ENCODE data around the gene DPP10. TPM values are rescaled to one million over a fixed set of nuclear protein-coding genes. Genes with fewer than 3 reads are reported as not detected.
"Not testable (repeated sequence)": the region's sequence is repeated elsewhere in the genome, so short reads cannot be mapped to it uniquely, and the experiment has no call there.

DPP10 gene
- total RNA-seq, 1 experiment from 2014 or later = not detected

DNA sequence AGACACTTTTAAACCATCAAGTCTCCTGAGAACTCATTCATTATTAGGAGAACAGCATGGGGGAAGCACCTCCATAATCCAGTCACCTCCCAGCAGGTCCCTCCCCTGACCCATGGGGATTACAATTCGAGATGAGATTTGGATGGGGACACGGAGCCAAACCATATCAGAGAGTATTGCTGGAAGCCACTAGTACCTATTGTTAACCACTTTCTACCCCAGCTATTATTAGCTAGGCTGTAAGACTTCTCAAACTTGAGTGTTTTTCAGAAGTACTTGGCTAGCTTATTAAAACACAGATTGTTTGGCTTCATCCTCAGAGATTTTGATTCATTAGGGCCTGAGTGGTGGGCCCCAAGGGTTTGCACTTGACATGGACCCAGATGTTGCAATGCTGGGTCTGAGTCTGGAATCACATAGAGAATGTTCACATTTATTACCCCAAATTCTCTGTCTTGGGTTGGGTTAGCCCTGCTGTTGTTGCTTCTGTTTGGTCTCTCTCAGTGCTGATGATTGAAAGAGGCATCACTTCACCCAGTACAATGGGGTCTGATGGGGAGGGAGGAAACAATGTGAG, 506.9 kb downstream of the DPP10 start:
- Histone ChIP-seq H3K36me3 (no peaks in the 10 kb centered on the region), H3K4me3 (no peak overlapping the region), H3K27me3 (replicated peaks) (no peaks in the 10 kb centered on the region), H3K27ac (no peak overlapping the region), H3K9me3 (replicated peaks) (no peaks in the 10 kb centered on the region), H3K4me1 (replicated peaks) (no peaks in the 10 kb centered on the region)
- DNase-seq (ENCODE audit: low read depth in 1 of 2, low spot score in 2 of 2) = no peak

DNA sequence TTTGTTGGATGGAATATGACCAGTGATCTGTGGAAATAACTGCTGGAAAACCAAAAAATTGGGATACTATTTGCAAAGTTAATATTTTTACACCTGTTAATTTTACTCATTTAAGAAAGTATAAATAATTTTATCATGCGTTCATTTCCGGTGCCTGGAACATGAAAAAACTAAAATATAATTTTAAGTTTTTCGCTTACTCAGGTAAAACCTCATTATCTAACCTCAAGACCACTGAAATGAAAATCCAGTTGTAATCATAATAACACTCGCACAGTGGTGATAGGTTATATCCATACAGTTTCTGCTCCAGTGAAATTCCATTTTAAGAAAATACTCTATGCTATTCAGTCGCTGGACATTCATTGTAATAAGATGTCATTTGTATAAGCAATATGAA, 517.9 kb downstream of the DPP10 start:
- no peaks in the 10 kb centered on the region for H3K9me3 ChIP-seq (replicated peaks)
- H3K27me3 ChIP-seq (replicated peaks) = no peaks in the 10 kb centered on the region
- no peak overlapping the region for H3K4me3 ChIP-seq
- no peak for DNase-seq (ENCODE audit: low read depth in 1 of 2, low spot score in 2 of 2)
- no peaks in the 10 kb centered on the region for H3K4me1 ChIP-seq (replicated peaks)
- no peak overlapping the region for H3K27ac ChIP-seq
- H3K36me3 ChIP-seq = no peaks in the 10 kb centered on the region

DNA sequence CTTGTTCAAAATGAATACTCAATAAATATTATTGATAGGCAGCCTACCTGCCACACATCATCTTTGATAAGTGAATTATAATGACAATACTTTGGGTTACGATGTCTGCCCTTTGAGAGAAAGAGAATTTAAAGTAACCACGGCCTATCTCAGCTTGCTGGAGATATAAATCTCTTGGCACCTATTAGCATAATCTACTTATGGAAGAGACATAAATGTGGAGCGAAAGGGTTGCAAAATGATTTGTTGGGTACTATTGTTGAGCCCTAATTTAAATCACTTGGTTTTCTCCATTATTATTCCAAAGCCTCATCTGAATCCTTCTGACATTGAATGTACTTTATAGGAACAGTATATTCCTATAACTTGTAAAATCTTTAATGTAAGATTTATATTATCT, 520.1 kb downstream of the DPP10 start:
- DNase-seq (ENCODE audit: low read depth in 1 of 2, low spot score in 2 of 2) = no peak

DNA sequence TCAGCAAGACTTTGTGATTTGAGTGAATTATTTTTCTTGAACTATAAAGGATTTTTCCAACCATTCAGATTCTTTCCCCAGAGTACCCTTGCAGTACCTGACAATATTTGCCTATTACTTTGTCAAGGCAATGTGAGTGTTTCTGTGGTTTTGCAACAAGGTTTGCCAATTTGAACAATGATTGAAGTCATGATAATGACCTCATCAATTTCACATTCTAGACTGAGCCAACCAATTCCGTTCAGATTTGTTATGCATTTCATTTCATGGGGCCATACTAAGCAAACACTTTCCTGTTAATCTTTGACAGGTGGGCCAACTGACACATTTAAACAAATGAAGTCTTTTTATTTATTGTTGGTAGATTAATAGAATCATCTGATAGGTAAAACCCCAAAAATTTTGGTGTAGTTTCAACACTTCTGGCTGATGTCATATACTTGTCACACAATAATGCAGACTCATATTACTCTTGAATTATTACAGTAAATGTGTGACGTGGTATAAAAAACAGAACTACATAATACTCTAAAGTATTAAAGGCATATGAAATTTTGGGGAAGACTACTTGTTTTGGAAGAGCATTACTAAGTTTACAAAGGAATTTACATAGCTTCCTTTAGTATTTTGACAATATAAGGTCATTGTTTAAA, 526.4 kb downstream of the DPP10 start:
- no peak overlapping the region for H3K27ac ChIP-seq
- H3K4me3 ChIP-seq = no peak overlapping the region
- H3K27me3 ChIP-seq (replicated peaks) = no peaks in the 10 kb centered on the region
- no peak for DNase-seq (ENCODE audit: low read depth in 1 of 2, low spot score in 2 of 2)
- H3K4me1 ChIP-seq (replicated peaks) = no peaks in the 10 kb centered on the region
- H3K9me3 ChIP-seq (replicated peaks) = no peaks in the 10 kb centered on the region
- no peaks in the 10 kb centered on the region for H3K36me3 ChIP-seq

More for the DNA sequence above, 520.1 kb downstream of the DPP10 start:
- Histone ChIP-seq H3K4me3 (no peak overlapping the region), H3K27me3 (replicated peaks) (no peaks in the 10 kb centered on the region), H3K4me1 (replicated peaks) (no peaks in the 10 kb centered on the region), H3K9me3 (replicated peaks) (no peaks in the 10 kb centered on the region), H3K27ac (no peak overlapping the region), H3K36me3 (no peaks in the 10 kb centered on the region)

DNA sequence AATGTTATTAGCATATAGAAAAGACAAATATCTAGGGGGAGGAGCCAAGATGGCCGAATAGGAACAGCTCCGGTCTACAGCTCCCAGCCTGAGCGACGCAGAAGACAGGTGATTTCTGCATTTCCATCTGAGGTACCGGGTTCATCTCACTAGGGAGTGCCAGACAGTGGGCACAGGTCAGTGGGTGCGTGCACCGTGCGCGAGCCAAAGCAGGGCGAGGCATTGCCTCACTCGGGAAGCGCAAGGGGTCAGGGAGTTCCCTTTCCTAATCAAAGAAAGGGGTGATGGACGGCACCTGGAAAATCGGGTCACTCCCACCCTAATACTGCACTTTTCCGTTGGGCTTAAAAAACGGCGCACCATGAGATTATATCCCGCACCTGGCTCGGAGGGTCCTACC, 561.9 kb downstream of the DPP10 start:
- not testable (repeated sequence) for H3K4me3 ChIP-seq; H3K36me3 ChIP-seq; H3K27me3 ChIP-seq (replicated peaks); H3K27ac ChIP-seq; H3K4me1 ChIP-seq (replicated peaks); H3K9me3 ChIP-seq (replicated peaks); DNase-seq (ENCODE audit: low read depth in 1 of 2, low spot score in 2 of 2)

DNA sequence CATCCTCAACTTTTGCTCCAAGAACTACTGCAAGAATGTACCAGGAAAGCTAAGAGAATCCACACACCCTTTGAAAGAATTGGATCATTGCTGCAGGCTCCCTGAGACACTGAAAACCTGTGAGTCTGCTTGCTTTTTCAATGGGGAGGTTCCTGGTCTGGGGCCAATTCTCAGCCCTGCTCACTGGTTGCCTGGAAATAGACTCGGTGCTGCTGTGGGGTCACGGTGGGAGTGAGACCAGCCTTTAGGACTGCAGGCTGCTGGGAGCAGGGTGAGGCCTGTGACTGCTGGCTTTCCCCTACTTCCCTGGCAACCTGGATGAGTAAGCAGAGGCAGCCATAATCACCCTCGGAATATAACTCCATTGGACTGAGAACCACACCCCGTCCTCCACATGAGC, 569.3 kb downstream of the DPP10 start:
- Histone ChIP-seq H3K36me3 (no peaks in the 10 kb centered on the region), H3K27ac (no peak overlapping the region), H3K4me3 (no peak overlapping the region), H3K4me1 (replicated peaks) (no peaks in the 10 kb centered on the region), H3K9me3 (replicated peaks) (no peaks in the 10 kb centered on the region), H3K27me3 (replicated peaks) (no peaks in the 10 kb centered on the region)
- DNase-seq (ENCODE audit: low read depth in 1 of 2, low spot score in 2 of 2) = no peak

DNA sequence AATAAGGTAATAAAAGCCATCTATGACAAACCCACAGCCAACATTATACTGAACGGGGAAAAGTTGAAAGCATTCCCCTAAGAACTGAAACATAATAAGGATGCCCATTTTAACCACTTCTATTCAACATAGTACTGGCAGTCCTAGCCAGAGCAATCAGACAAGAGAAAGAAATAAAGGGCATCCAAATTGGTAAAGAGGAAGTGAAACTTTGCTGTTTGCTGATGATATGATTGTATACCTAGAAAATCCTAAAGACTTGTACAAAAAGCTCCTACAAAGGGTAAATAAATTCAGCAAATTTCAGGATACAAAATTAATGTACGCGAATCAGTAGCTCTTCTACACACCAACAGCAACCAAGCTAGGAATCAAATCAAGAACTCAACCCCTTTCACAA, 579.6 kb downstream of the DPP10 start:
- not testable (repeated sequence) for DNase-seq (ENCODE audit: low read depth in 1 of 2, low spot score in 2 of 2); H3K4me3 ChIP-seq; H3K4me1 ChIP-seq (replicated peaks); H3K36me3 ChIP-seq; H3K9me3 ChIP-seq (replicated peaks); H3K27ac ChIP-seq; H3K27me3 ChIP-seq (replicated peaks)

DNA sequence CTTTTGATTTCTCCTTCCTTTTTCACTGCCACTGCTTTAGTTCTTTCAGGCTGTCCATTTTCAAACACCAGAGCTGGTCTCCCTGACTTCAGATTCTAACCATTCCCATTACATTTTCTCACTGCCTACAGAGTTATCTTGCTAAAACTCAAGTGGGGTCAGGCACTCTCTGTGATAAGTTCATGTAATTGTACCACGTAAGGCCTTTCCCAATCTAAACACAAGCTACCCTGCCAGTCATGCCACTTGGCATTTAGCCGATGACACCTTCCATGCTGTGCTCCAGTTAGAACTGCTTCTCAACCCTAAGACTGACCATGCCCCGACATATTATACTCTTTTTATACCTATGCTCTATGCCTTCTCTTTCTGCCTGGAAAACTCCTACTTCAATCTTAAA, 592.4 kb downstream of the DPP10 start:
- no peak overlapping the region for H3K4me3 ChIP-seq
- H3K27ac ChIP-seq = no peak overlapping the region
- no peak for DNase-seq (ENCODE audit: low read depth in 1 of 2, low spot score in 2 of 2)
- H3K4me1 ChIP-seq (replicated peaks) = no peaks in the 10 kb centered on the region
- no peaks in the 10 kb centered on the region for H3K9me3 ChIP-seq (replicated peaks)
- H3K36me3 ChIP-seq = no peaks in the 10 kb centered on the region
- H3K27me3 ChIP-seq (replicated peaks) = no peaks in the 10 kb centered on the region

DNA sequence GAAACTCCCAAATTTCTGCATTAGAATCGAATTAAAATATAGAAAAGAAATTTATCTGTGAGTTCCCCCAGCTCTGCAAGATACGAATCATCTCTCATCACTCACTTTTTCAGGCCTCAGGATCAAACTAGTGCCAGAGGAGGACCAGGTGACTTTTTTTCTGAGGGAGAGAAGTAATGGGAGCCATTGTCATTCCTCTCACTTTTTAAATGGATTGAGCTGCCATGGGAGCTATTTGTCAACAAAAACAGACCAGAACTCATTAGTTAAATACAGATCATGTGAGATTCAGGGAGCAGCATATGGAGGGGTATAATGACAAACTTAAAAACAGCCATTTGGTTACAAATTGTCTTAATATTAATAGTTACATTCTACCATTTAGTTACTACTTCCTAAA, 594.4 kb downstream of the DPP10 start:
- Histone ChIP-seq H3K9me3 (replicated peaks) (no peaks in the 10 kb centered on the region), H3K36me3 (no peaks in the 10 kb centered on the region), H3K4me3 (no peak overlapping the region), H3K27ac (no peak overlapping the region), H3K4me1 (replicated peaks) (no peaks in the 10 kb centered on the region), H3K27me3 (replicated peaks) (no peaks in the 10 kb centered on the region)
- no peak for DNase-seq (ENCODE audit: low read depth in 1 of 2, low spot score in 2 of 2)

DNA sequence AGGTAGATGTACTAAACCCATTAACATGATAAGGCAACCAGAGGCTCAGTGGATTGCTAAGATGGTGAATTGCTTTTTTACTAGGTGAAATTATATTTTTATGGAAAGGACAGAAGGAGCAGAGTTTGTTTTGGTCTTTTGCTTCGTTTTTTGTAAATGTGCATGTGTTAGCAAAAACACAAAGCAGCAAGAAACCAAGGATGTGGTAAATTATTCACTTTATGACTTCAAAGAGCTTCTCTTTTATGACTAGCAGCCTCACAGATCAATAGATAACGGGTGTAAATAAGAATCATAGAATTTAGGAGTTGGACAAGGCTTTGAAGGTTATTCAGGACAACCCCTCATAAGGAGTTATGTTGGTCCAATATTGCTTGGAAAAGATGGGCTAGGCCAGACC, 615.0 kb downstream of the DPP10 start:
- H3K4me1 ChIP-seq (replicated peaks) = no peaks in the 10 kb centered on the region
- H3K9me3 ChIP-seq (replicated peaks) = no peaks in the 10 kb centered on the region
- no peaks in the 10 kb centered on the region for H3K36me3 ChIP-seq
- no peaks in the 10 kb centered on the region for H3K27me3 ChIP-seq (replicated peaks)
- H3K27ac ChIP-seq = no peak overlapping the region
- H3K4me3 ChIP-seq = no peak overlapping the region
- DNase-seq (ENCODE audit: low read depth in 1 of 2, low spot score in 2 of 2) = no peak

DNA sequence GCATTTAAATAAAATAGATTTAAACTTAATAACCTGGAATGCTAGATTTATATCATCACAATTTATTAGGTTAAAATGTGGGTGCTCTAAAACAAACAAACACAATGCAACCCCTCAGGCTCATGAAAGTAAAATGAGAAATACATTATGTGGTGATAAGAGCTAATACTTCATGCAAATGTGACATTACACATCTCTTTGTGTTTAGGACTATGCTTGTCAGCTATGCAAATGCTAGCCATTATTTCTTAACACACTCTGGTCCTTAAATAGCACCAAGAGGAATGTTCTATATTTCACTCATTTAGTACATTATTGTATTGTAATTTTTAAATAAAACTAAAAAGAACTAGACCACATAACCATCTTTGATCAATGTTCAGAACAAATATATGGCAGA, 627.6 kb downstream of the DPP10 start:
- no peak for DNase-seq (ENCODE audit: low read depth in 1 of 2, low spot score in 2 of 2)
- Histone ChIP-seq H3K9me3 (replicated peaks) (0 out of 2 replicates have a peak, but pooled peaks cover 5% of the 10 kb centered on the region), H3K27me3 (replicated peaks) (no peaks in the 10 kb centered on the region), H3K4me1 (replicated peaks) (no peaks in the 10 kb centered on the region), H3K27ac (no peak overlapping the region), H3K4me3 (no peak overlapping the region), H3K36me3 (no peaks in the 10 kb centered on the region)

DNA sequence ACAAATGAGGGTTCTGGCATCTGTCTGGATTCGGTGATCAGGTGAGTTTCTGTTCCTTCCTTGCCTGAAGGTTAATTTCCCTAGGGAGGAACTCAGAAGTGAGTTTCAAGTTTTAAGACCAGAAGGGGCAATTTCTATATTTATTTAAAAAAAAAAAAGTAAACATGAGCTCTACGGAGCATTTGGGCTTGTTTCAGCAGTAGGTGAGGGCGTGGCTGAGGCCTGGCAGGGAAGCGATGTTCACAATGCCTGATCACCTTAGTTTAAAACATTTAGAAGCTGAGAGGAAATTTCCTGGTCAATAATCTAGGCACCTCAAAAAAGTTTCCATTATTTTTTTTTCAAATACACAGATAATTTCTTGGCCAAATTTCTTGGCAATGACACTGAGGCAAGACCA, 629.1 kb downstream of the DPP10 start:
- H3K27ac ChIP-seq = no peak overlapping the region
- no peaks in the 10 kb centered on the region for H3K4me1 ChIP-seq (replicated peaks)
- no peaks in the 10 kb centered on the region for H3K36me3 ChIP-seq
- DNase-seq (ENCODE audit: low read depth in 1 of 2, low spot score in 2 of 2) = no peak
- H3K4me3 ChIP-seq = no peak overlapping the region
- 0 out of 2 replicates have a peak, but pooled peaks cover 5% of the 10 kb centered on the region for H3K9me3 ChIP-seq (replicated peaks)
- no peaks in the 10 kb centered on the region for H3K27me3 ChIP-seq (replicated peaks)

DNA sequence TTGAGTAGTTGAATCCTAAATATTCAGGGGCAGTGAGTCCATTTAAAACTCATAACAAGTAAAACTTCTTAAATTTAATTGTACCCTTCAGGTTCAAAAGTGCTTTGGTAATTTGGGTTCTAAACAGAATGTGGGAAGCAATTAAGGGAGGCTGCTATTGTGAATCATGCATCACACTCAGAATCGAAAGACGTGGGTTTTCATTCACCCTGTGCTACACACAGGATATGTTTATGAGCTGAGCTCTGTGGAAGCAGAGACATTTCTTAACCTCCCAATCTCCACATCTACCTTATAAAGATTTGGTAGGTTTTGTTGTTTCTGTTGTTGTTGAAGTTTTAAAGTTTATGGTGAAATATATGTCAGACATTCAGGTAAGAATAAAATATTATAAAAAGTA, 633.4 kb downstream of the DPP10 start:
- H3K27me3 ChIP-seq (replicated peaks) = no peaks in the 10 kb centered on the region
- H3K4me3 ChIP-seq = no peak overlapping the region
- H3K9me3 ChIP-seq (replicated peaks) = 0 out of 2 replicates have a peak, but pooled peaks cover 5% of the 10 kb centered on the region
- no peaks in the 10 kb centered on the region for H3K4me1 ChIP-seq (replicated peaks)
- no peak for DNase-seq (ENCODE audit: low read depth in 1 of 2, low spot score in 2 of 2)
- H3K27ac ChIP-seq = no peak overlapping the region
- no peaks in the 10 kb centered on the region for H3K36me3 ChIP-seq

DNA sequence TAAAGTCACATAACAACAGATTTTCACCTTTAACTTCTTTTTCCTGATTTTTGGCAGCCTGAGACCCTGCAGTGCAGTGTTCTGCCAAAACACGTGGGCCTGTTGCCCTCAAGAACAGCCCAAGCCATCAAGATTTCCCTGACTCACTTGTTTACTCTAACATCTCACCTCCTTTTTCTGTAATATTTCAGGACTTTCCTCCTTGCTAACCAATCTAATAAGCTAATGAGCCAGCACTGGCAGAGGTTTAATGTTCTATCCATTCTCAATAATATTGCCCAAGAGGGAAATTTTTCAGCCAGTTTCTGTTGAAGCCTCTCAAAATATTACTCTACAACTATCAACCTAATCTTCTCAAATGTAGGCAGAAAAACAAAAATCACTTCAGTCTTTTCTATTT, 635.2 kb downstream of the DPP10 start:
- Histone ChIP-seq H3K9me3 (replicated peaks) (0 out of 2 replicates have a peak, but pooled peaks cover 3% of the 10 kb centered on the region), H3K36me3 (no peaks in the 10 kb centered on the region), H3K27me3 (replicated peaks) (no peaks in the 10 kb centered on the region), H3K27ac (no peak overlapping the region), H3K4me1 (replicated peaks) (no peaks in the 10 kb centered on the region), H3K4me3 (no peak overlapping the region)
- no peak for DNase-seq (ENCODE audit: low read depth in 1 of 2, low spot score in 2 of 2)

DNA sequence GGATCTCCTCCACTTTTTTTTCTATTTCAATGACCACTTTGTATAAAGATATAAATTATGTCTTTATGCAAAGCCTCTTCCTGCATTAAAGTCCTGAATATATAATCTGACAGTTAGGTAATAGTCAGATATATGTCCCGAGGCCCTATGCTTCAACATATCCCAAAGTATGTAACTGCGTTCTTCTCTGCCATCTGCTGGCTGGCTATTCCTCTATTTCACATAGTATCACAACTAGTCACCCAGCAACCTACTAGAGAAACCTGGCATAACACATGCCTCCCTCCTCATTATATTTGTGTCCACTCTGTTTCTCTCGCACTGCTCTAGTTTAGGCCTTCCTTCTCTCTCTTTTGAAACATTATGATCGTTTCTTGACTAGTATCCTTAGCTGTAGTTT, 640.8 kb downstream of the DPP10 start:
- no peaks in the 10 kb centered on the region for H3K36me3 ChIP-seq
- H3K9me3 ChIP-seq (replicated peaks) = no peaks in the 10 kb centered on the region; the same call in 1 of the 2 replicates
- no peaks in the 10 kb centered on the region for H3K4me1 ChIP-seq (replicated peaks)
- H3K27me3 ChIP-seq (replicated peaks) = no peaks in the 10 kb centered on the region
- no peak overlapping the region for H3K27ac ChIP-seq
- H3K4me3 ChIP-seq = no peak overlapping the region
- DNase-seq (ENCODE audit: low read depth in 1 of 2, low spot score in 2 of 2) = no peak
